DND-41 (cell line): ENCODE measurements around the gene KERA.

Experiments used
- ATAC-seq: fragments of 200-7000 bp; cut with Tn5 transposase; 3 replicates; pipeline ENCODE4 v1.9.1; 2021; ENCODE audit warnings: low read depth; ENCODE audit not compliant: insufficient read depth
- DNase-seq: peaks from one replicate; pipeline ENCODE4 v3.0.0-alpha.2; 2020
- H2AFZ ChIP-seq: 2 replicates; pipeline ENCODE4 v1.6.0; 2012; ENCODE audit warnings: low read depth, low read length
- H3K27ac ChIP-seq: 2 replicates; pipeline ENCODE4 v1.5.1; 2012; ENCODE audit warnings: low read length, inconsistent platforms
- H3K27me3 ChIP-seq: fragments of 200-600 bp; sonication (generic); 2 replicates; pipeline ENCODE4 v1.6.0; 2012; ENCODE audit warnings: low read length, mild to moderate bottlenecking, inconsistent platforms; ENCODE audit not compliant: insufficient read depth, poor library complexity
- H3K36me3 ChIP-seq: 2 replicates; pipeline ENCODE4 v1.5.1; 2012; ENCODE audit warnings: low read length, inconsistent platforms; ENCODE audit not compliant: insufficient read depth
- H3K4me1 ChIP-seq: 2 replicates; pipeline ENCODE4 v1.5.1; 2012; ENCODE audit warnings: mild to moderate bottlenecking, low read length; ENCODE audit not compliant: insufficient read depth
- H3K4me2 ChIP-seq: 2 replicates; pipeline ENCODE4 v1.6.0; 2012; ENCODE audit warnings: mild to moderate bottlenecking, moderate library complexity, low read length, inconsistent platforms; ENCODE audit not compliant: insufficient read depth
- H3K4me3 ChIP-seq, 2 experiments: fragments of 200-600 bp in 1 of 2; shearing (Covaris generic) in 1 of 2; 2 replicates each; pipeline ENCODE4 v1.5.1; 2012 to 2016; ENCODE audit warnings: inconsistent platforms in 2 of 2, low read length in 2 of 2, mild to moderate bottlenecking in 2 of 2, low read depth in 1 of 2, moderate library complexity in 1 of 2
- H3K79me2 ChIP-seq: 2 replicates; pipeline ENCODE4 v1.6.0; 2012; ENCODE audit warnings: low read length, inconsistent platforms; ENCODE audit not compliant: insufficient read depth
- H3K9ac ChIP-seq: 2 replicates; pipeline ENCODE4 v1.6.0; 2012; ENCODE audit warnings: low read depth, mild to moderate bottlenecking, inconsistent platforms, low read length, moderate library complexity
- H3K9me3 ChIP-seq: 2 replicates; pipeline ENCODE4 v1.5.1; 2012; ENCODE audit warnings: low read length, moderate library complexity, mild to moderate bottlenecking, inconsistent platforms; ENCODE audit not compliant: insufficient read depth, severe bottlenecking
- H4K20me1 ChIP-seq: 2 replicates; pipeline ENCODE4 v1.6.0; 2012; ENCODE audit warnings: low read length; ENCODE audit not compliant: insufficient read depth
- EZH2 ChIP-seq: IDR thresholded peaks from 3 replicates; pipeline ENCODE4 v1.6.1; 2012; ENCODE audit warnings: borderline replicate concordance, low read depth, mild to moderate bottlenecking, moderate library complexity, low read length, inconsistent platforms; ENCODE audit not compliant: severe bottlenecking
- TF ChIP-seq, protein P1 (sequence below): IDR thresholded peaks from 2 replicates; pipeline ENCODE4 v1.5.1; 2012; ENCODE audit warnings: borderline replicate concordance, low read length, moderate library complexity, mild to moderate bottlenecking; ENCODE audit not compliant: poor library complexity, severe bottlenecking; ENCODE audit errors: extremely low read depth

The KERA gene

GRCh38 chr12:91073426-91073825 lies 15.6 kb upstream of the KERA start:
- DNase-seq = no peak
- Histone ChIP-seq H3K4me1 (no peaks in the 10 kb centered on the region), H3K4me3 (no peak overlapping the region), H3K4me2 (no peak overlapping the region), H2AFZ (no peak overlapping the region), H3K36me3 (no peaks in the 10 kb centered on the region), H4K20me1 (no peaks in the 10 kb centered on the region), H3K9me3 (no peaks in the 10 kb centered on the region), H3K9ac (no peak overlapping the region), H3K27ac (no peak overlapping the region), H3K79me2 (no peaks in the 10 kb centered on the region), H3K27me3 (peaks cover 5% of the 10 kb centered on the region)
- TF ChIP-seq, protein P1, sequence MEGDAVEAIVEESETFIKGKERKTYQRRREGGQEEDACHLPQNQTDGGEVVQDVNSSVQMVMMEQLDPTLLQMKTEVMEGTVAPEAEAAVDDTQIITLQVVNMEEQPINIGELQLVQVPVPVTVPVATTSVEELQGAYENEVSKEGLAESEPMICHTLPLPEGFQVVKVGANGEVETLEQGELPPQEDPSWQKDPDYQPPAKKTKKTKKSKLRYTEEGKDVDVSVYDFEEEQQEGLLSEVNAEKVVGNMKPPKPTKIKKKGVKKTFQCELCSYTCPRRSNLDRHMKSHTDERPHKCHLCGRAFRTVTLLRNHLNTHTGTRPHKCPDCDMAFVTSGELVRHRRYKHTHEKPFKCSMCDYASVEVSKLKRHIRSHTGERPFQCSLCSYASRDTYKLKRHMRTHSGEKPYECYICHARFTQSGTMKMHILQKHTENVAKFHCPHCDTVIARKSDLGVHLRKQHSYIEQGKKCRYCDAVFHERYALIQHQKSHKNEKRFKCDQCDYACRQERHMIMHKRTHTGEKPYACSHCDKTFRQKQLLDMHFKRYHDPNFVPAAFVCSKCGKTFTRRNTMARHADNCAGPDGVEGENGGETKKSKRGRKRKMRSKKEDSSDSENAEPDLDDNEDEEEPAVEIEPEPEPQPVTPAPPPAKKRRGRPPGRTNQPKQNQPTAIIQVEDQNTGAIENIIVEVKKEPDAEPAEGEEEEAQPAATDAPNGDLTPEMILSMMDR = no peak
- TF ChIP-seq EZH2 = no peak
- ATAC-seq = no peak

GRCh38 chr12:91072931-91073330 lies 15.1 kb upstream of the KERA start:
- ATAC-seq (no peak), DNase-seq (no peak)
- Histone ChIP-seq H3K9ac (no peak overlapping the region), H3K9me3 (no peaks in the 10 kb centered on the region), H4K20me1 (no peaks in the 10 kb centered on the region), H3K4me3 (no peak overlapping the region), H2AFZ (no peak overlapping the region), H3K27me3 (peaks cover 5% of the 10 kb centered on the region), H3K27ac (no peak overlapping the region), H3K79me2 (no peaks in the 10 kb centered on the region), H3K4me2 (no peak overlapping the region), H3K36me3 (no peaks in the 10 kb centered on the region), H3K4me1 (no peaks in the 10 kb centered on the region)
- TF ChIP-seq, protein P1 = no peak
- no peak for TF ChIP-seq EZH2

GRCh38 chr12:91070936-91071335 lies 13.1 kb upstream of the KERA start:
- Histone ChIP-seq H4K20me1 (no peaks in the 10 kb centered on the region), H3K4me2 (no peak overlapping the region), H3K9ac (no peak overlapping the region), H2AFZ (no peak overlapping the region), H3K4me3 (no peak overlapping the region), H3K9me3 (no peaks in the 10 kb centered on the region), H3K27ac (no peak overlapping the region), H3K27me3 (no peaks in the 10 kb centered on the region), H3K79me2 (no peaks in the 10 kb centered on the region), H3K36me3 (no peaks in the 10 kb centered on the region), H3K4me1 (no peaks in the 10 kb centered on the region)
- TF ChIP-seq, protein P1 = no peak
- no peak for TF ChIP-seq EZH2
- ATAC-seq (no peak), DNase-seq (no peak)

- Histone ChIP-seq H3K9me3 (no peaks in the 10 kb centered on the region), H3K4me3 (no peak overlapping the region), H2AFZ (no peak overlapping the region), H3K79me2 (no peaks in the 10 kb centered on the region), H3K4me2 (no peak overlapping the region), H3K36me3 (no peaks in the 10 kb centered on the region), H3K4me1 (no peaks in the 10 kb centered on the region), H3K27me3 (no peaks in the 10 kb centered on the region), H3K27ac (no peak overlapping the region), H4K20me1 (no peaks in the 10 kb centered on the region), H3K9ac (no peak overlapping the region)
- no peak for TF ChIP-seq EZH2
- TF ChIP-seq, protein P1 = no peak
- DNase-seq (no peak), ATAC-seq (no peak)
Measured at GRCh38 chr12:91065396-91065795, 7.6 kb upstream of the KERA start.
